ENCODE measurements around the gene KRT35.

DNA sequence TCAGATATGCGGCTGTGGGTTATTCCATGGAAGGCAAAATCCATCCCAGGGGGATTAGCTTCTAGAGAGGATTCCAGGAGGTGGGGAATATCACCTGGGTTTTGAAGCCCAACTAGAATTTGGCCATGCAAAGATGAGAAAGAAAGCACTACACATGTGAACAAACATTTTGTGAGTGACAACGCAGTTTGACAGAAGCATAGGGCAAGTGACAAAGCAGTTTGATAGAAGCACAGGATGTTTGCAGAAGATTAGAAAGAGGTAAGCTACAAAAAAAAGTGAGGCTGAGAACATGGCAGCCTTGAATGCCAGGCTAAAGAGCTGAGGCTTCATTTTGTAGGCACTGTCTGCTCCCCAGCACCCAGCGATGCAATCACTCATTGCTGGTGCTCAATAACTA lies 27.9 kb downstream of the KRT35 start:
- no peak for TF ChIP-seq POLR2A (IDR thresholded peaks at IDR 0.05; ENCODE audit: borderline replicate concordance, extremely low read depth, insufficient read depth, insufficient read length)
- TF ChIP-seq POLR2AphosphoS5 (IDR thresholded peaks at IDR 0.05; ENCODE audit: low read depth, low read length): no peak
- TF ChIP-seq, protein P1, sequence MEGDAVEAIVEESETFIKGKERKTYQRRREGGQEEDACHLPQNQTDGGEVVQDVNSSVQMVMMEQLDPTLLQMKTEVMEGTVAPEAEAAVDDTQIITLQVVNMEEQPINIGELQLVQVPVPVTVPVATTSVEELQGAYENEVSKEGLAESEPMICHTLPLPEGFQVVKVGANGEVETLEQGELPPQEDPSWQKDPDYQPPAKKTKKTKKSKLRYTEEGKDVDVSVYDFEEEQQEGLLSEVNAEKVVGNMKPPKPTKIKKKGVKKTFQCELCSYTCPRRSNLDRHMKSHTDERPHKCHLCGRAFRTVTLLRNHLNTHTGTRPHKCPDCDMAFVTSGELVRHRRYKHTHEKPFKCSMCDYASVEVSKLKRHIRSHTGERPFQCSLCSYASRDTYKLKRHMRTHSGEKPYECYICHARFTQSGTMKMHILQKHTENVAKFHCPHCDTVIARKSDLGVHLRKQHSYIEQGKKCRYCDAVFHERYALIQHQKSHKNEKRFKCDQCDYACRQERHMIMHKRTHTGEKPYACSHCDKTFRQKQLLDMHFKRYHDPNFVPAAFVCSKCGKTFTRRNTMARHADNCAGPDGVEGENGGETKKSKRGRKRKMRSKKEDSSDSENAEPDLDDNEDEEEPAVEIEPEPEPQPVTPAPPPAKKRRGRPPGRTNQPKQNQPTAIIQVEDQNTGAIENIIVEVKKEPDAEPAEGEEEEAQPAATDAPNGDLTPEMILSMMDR (IDR thresholded peaks at IDR 0.05 in 2 of 3, conservative IDR thresholded peaks at IDR 0.05 in 1 of 3; ENCODE audit: borderline replicate concordance in 1 of 3, insufficient read depth in 1 of 3, low read depth in 2 of 3, low read length in 2 of 3): no peak
- no peak for TF ChIP-seq YY1 (IDR thresholded peaks at IDR 0.05; ENCODE audit: extremely low read depth, insufficient replicate concordance, low read depth, low read length)
- TF ChIP-seq EZH2phosphoT487 (IDR thresholded peaks at IDR 0.05; ENCODE audit: borderline replicate concordance): no peak
- no peak for TF ChIP-seq SP1 (IDR thresholded peaks at IDR 0.05; ENCODE audit: low read depth)
- no peak for TF ChIP-seq FOSL1 (IDR thresholded peaks at IDR 0.05; ENCODE audit: low read depth)

All from HCT116 (cell line).